Liver (tissue), 3 donors: Measurements from ENCODE around the gene SARDH.

Source experiments
- CTCF ChIP-seq: fragments of 150-350 bp; IDR thresholded peaks from 2 replicates; pipeline ENCODE4 v1.5.1; 2017; ENCODE audit warnings: improper control_type of control experiment, low read depth, low read length; ENCODE audit not compliant: missing input control
- GABPA ChIP-seq, 2 donors: IDR thresholded peaks in 1 of 2; conservative IDR thresholded peaks in 1 of 2; 2 replicates each; pipeline ENCODE4 v1.6.1; 2016; ENCODE audit warnings: antibody characterized with exemption in 2 of 2, mild to moderate bottlenecking in 1 of 2, moderate library complexity in 1 of 2
- JUND ChIP-seq, 2 donors: IDR thresholded peaks; 2 replicates each; pipeline ENCODE4 v1.6.1; 2016; ENCODE audit warnings: antibody characterized with exemption in 2 of 2
- MAX ChIP-seq: IDR thresholded peaks from 2 replicates; pipeline ENCODE4 v1.6.1; 2016; ENCODE audit warnings: antibody characterized with exemption
- RAD21 ChIP-seq, 2 donors: IDR thresholded peaks; 2 replicates each; pipeline ENCODE4 v1.6.1; 2016; ENCODE audit warnings: antibody characterized with exemption in 2 of 2, mild to moderate bottlenecking in 2 of 2
- REST ChIP-seq: IDR thresholded peaks from 2 replicates; pipeline ENCODE4 v1.6.1; 2016; ENCODE audit warnings: antibody characterized with exemption, mild to moderate bottlenecking
- SP1 ChIP-seq: IDR thresholded peaks from 2 replicates; pipeline ENCODE4 v1.6.1; 2018; ENCODE audit warnings: antibody characterized with exemption, mild to moderate bottlenecking
- TAF1 ChIP-seq: conservative IDR thresholded peaks from 2 replicates; pipeline ENCODE4 v1.6.1; 2016; ENCODE audit warnings: antibody characterized with exemption, mild to moderate bottlenecking
- YY1 ChIP-seq: IDR thresholded peaks from 2 replicates; pipeline ENCODE4 v1.6.1; 2016; ENCODE audit warnings: antibody characterized with exemption, mild to moderate bottlenecking
- ZBTB33 ChIP-seq: IDR thresholded peaks from 2 replicates; pipeline ENCODE4 v1.6.1; 2016; ENCODE audit warnings: antibody characterized with exemption
- TF ChIP-seq, protein P1 (sequence below): IDR thresholded peaks from 2 replicates; pipeline ENCODE4 v1.6.1; 2016; ENCODE audit warnings: antibody characterized with exemption
- donor health status: healthy.
- donor health status: healthy.

DNA sequence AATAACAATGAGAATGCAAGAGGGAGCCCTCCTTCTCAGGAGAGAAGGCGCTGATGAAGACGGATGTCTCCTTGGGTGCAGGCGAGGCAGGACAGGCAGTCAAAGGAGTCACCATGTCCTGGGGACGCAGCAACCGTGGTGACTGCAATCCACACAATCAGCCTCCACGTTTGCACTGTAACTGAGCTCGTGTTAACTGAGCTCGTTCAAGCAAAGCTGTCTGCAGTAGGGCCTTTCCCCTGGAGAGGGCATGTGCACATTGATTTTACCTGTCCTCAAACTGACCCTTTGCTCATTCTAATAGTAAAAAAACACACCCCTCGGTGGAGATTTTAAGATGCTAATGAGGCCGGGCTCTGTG, 2.8 kb downstream of the SARDH start:
- TF ChIP-seq CTCF (no peak), YY1 (no peak), RAD21 (IDR thresholded peaks at IDR 0.05) (no peak), ZBTB33 (no peak), REST (no peak), JUND (IDR thresholded peaks at IDR 0.05) (no peak), TAF1 (no peak), MAX (no peak), GABPA (IDR thresholded peaks at IDR 0.05 in 1 of 2, conservative IDR thresholded peaks at IDR 0.05 in 1 of 2) (no peak), SP1 (no peak)
- TF ChIP-seq, protein P1, sequence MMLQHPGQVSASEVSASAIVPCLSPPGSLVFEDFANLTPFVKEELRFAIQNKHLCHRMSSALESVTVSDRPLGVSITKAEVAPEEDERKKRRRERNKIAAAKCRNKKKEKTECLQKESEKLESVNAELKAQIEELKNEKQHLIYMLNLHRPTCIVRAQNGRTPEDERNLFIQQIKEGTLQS, result no peak
